Measurements from ENCODE around the gene OR2AE1.

OR2AE1 gene

GRCh38 chr7:99827040-99827778, 49.6 kb downstream of the OR2AE1 start:
- no peak for DNase-seq
- intact Hi-C loops (cut with DNase I), result no loop called here

Measured in head of caudate nucleus (tissue), 42 donors.